MCF 10A (cell line): ENCODE measurements around the gene UBE2D3. TPM values are rescaled to one million over a fixed set of nuclear protein-coding genes. Genes with fewer than 3 reads are reported as not detected.

Experiments
- BruUV-seq: library from RNA; stranded (reverse); fragments of 400-500 nt; replicated peaks from 2 replicates; lab custom pipeline; 2021; lab: Mats Ljungman, UMichigan
- CTCF ChIA-PET: fragments of 300-600 bp; sonication (Branson Sonifier 250); formaldehyde crosslinking; extraction: SDS; loops from one replicate; lab custom pipeline; 2021; ENCODE audit warnings: antibody characterized with exemption, inconsistent platforms; lab: Yijun Ruan, JAX
- POLR2A ChIA-PET: fragments of 300-600, 350-650 bp; sonication (Branson Sonifier 250); formaldehyde crosslinking; extraction: SDS; loops from one replicate; lab custom pipeline; 2020; ENCODE audit warnings: antibody characterized with exemption, inconsistent platforms; lab: Yijun Ruan, JAX
- DNase-seq: peaks from one replicate; pipeline ENCODE4 v3.0.0-alpha.2; 2018; ENCODE audit not compliant: unreplicated experiment
- H3K27ac Mint-ChIP-seq: one replicate; pipeline ENCODE4 v1.8.0; 2022; ENCODE audit warnings: mild to moderate bottlenecking, low read depth, mixed read lengths; ENCODE audit not compliant: unreplicated experiment
- H3K27me3 Mint-ChIP-seq: one replicate; pipeline ENCODE4 v1.8.0; 2022; ENCODE audit warnings: mixed read lengths; ENCODE audit not compliant: insufficient read depth, unreplicated experiment
- H3K36me3 Mint-ChIP-seq: one replicate; pipeline ENCODE4 v1.8.0; 2022; ENCODE audit warnings: mild to moderate bottlenecking, moderate library complexity, mixed read lengths; ENCODE audit not compliant: insufficient read depth, unreplicated experiment
- H3K4me1 Mint-ChIP-seq: one replicate; pipeline ENCODE4 v1.8.0; 2022; ENCODE audit warnings: mixed read lengths; ENCODE audit not compliant: insufficient read depth, unreplicated experiment
- H3K4me3 Mint-ChIP-seq: one replicate; pipeline ENCODE4 v1.8.0; 2022; ENCODE audit warnings: mild to moderate bottlenecking, moderate library complexity, mixed read lengths; ENCODE audit not compliant: unreplicated experiment
- H3K9me3 Mint-ChIP-seq: one replicate; pipeline ENCODE4 v1.8.0; 2022; ENCODE audit warnings: mixed read lengths; ENCODE audit not compliant: unreplicated experiment
- intact Hi-C: fragments of 100-400 bp; cut with micrococcal nuclease; formaldehyde crosslinking; loops from 2 replicates; pipeline ENCODE4 v1.14.1; 2022
- total RNA-seq: library from RNA; stranded (reverse); gene quantifications from 2 replicates; pipeline ENCODE4 v1.2.3, GENCODE V29; 2022
- TF ChIP-seq, protein P1 (sequence below): fragments of 200-600 bp; IDR thresholded peaks from one replicate; pipeline ENCODE4 v1.8.0; 2022; ENCODE audit warnings: antibody characterized with exemption, mild to moderate bottlenecking; ENCODE audit not compliant: unreplicated experiment

UBE2D3 gene
- total RNA-seq, 1 experiment from 2014 or later, result 505 TPM

DNA sequence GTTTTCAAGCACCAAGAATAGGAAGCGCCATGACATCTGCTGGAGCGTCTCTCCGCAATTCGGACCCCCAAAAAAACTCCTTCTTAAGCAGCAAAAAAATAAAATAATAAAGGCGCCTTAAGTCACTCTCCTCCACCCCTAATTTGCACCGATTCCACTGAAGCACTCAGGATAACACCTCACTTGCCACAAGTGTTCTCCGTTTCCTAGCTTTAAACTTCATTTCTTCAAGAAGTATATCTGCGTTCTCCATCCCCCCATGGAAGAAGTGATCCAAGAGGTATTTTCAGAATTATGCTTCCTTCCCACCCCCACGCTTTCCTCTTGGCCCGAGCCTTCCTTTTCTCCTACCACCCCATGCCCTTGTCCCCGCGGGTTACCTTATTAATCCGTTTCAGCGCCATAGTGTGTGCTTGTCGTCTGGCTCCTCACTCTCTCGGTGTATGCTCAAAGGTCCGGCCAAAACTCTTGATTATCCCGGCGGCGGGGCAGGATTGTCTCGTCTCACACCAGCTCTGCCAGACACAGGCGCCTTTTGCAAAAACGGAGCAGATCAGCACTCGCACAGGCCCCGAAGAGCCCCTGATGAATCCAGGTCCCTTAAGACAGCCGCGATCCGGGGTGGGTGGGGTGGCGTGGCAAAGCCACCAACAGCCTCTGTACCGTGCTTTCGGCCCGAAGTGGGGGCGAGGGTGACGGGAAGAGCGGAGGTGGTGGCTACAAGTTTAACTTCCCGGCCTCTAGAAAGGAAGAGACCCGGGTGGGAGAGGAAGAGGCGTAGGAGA lies 1.1 kb downstream of the UBE2D3 start:
- TSS peak; percentile 10 for BruUV-seq
- Mint-ChIP-seq H3K4me1 (peaks cover 7% of the 10 kb centered on the region), H3K27ac (no peak overlapping the region), H3K36me3 (no peaks in the 10 kb centered on the region), H3K27me3 (no peaks in the 10 kb centered on the region), H3K4me3 (no peak overlapping the region), H3K9me3 (no peaks in the 10 kb centered on the region)
- POLR2A ChIA-PET, result interaction anchor here (0.6 to 9.5 kb wide), 51 partner anchors 9 to 396 kb away, joined by 3 to 287 read pairs (median 9); partner anchors contain the start of genes BDH2, CISD2, MANBA and NFKB1
- TF ChIP-seq, protein P1, sequence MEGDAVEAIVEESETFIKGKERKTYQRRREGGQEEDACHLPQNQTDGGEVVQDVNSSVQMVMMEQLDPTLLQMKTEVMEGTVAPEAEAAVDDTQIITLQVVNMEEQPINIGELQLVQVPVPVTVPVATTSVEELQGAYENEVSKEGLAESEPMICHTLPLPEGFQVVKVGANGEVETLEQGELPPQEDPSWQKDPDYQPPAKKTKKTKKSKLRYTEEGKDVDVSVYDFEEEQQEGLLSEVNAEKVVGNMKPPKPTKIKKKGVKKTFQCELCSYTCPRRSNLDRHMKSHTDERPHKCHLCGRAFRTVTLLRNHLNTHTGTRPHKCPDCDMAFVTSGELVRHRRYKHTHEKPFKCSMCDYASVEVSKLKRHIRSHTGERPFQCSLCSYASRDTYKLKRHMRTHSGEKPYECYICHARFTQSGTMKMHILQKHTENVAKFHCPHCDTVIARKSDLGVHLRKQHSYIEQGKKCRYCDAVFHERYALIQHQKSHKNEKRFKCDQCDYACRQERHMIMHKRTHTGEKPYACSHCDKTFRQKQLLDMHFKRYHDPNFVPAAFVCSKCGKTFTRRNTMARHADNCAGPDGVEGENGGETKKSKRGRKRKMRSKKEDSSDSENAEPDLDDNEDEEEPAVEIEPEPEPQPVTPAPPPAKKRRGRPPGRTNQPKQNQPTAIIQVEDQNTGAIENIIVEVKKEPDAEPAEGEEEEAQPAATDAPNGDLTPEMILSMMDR, result no peak
- CTCF ChIA-PET, result interaction anchor here (1.6 to 3.6 kb wide), 3 partner anchors 10 to 326 kb away, joined by 4 to 10 read pairs (median 10); partner anchors contain the start of gene NFKB1
- DNase-seq, result no peak
- intact Hi-C loops, result loop anchor here (5.0 kb wide), 3 partner anchors 266 to 379 kb away; partner anchors contain the start of gene NFKB1

DNA sequence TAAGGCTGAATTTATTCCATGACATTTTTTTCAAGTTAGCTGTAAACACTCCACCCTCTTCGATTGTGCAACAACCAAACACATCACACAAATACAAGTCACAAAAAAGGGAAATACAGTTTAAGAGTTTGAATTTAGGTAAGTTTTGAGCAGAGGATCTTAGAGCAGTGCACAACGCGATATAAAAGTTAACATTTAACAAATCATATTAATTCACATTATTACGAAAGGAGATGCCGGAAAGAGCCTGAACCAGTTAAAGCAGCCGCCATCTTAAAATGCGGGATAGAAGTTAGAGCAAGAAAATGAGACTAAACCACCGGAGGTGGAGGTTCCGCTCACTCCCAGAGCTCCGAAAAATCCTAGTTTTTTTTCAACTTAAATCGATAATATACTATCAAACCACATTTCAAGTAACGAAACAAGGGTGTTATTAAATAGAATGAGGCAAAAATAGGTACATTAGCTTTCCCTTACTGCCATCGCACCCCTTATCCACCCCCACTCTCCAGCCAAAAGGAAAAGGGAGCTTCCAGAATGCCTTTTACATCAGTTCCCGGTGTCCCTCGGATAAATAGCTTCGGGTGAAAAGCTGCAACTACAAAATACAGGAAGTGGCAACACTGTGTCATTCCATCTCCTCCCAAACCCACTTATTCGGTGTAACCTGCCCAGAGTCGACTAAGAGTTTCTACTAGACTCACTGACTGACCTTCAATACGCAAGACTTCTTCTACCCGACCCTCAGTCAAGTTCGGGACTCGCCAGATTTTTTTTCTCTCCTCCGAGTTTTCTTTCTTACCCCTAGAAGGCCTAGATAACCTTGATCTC lies 1.9 kb downstream of the UBE2D3 start:
- H3K27ac Mint-ChIP-seq, result no peak overlapping the region
- peaks cover 1% of the 10 kb centered on the region for H3K36me3 Mint-ChIP-seq
- TF ChIP-seq, protein P1, result no peak
- CTCF ChIA-PET, result interaction anchor here (1.5 to 3.6 kb wide), 4 partner anchors 9 to 325 kb away, joined by 4 to 10 read pairs (median 8); partner anchors contain the start of gene NFKB1
- BruUV-seq, result TSS peak; percentile 22
- peaks cover 12% of the 10 kb centered on the region for H3K4me1 Mint-ChIP-seq
- H3K4me3 Mint-ChIP-seq, result no peak overlapping the region
- intact Hi-C loops, result loop anchor here (1.0 to 5.0 kb wide), 5 partner anchors 44 to 378 kb away; partner anchors contain the start of gene NFKB1
- no peaks in the 10 kb centered on the region for H3K27me3 Mint-ChIP-seq
- no peaks in the 10 kb centered on the region for H3K9me3 Mint-ChIP-seq
- DNase-seq, result peak; percentile 82
- POLR2A ChIA-PET, result interaction anchor here (0.6 to 9.5 kb wide), 31 partner anchors 8 to 395 kb away, joined by 3 to 287 read pairs (median 6); partner anchors contain the start of genes BDH2, CISD2, MANBA and SLC9B2

DNA sequence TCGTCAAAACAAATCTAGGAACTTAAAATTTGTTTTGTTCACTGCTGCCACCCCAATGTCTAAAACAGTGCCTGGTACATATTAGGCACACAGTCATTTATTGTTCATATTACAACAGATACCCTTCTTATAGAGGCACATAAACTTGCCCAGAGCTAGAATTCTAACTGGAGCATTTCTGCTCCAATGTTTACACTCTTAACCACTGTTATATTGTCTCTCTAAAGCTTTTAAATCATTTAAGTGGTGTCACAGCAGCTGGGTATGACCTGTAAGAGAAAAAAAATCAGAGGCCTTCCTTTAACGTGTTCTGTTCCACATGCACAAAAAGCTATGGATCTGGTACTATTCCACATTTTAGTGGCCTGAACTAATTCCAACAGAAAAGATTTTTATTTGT lies 3.0 kb downstream of the UBE2D3 start:
- intact Hi-C loops, result no loop called here
- CTCF ChIA-PET, result interaction anchor here (0.6 to 2.5 kb wide), 8 partner anchors 10 to 268 kb away, joined by 3 to 13 read pairs (median 4); no protein-coding TSS in a partner anchor
- no peaks in the 10 kb centered on the region for H3K9me3 Mint-ChIP-seq
- no TSS peak for BruUV-seq
- POLR2A ChIA-PET, result interaction anchor here (0.6 to 9.5 kb wide), 16 partner anchors 7 to 394 kb away, joined by 3 to 287 read pairs (median 10); partner anchors contain the start of genes CISD2, MANBA and SLC9B2
- peaks cover 12% of the 10 kb centered on the region for H3K36me3 Mint-ChIP-seq
- H3K4me3 Mint-ChIP-seq, result no peak overlapping the region
- DNase-seq, result no peak
- H3K4me1 Mint-ChIP-seq, result peaks cover 20% of the 10 kb centered on the region
- no peaks in the 10 kb centered on the region for H3K27me3 Mint-ChIP-seq
- no peak overlapping the region for H3K27ac Mint-ChIP-seq
- TF ChIP-seq, protein P1, result no peak
